SU-DHL-6 (cell line): ENCODE data around the gene RANBP1.

ENCODE experiments used
- CTCF ChIP-seq: fragments of 200-600 bp; sonication (generic); IDR thresholded peaks from one replicate; pipeline ENCODE4 v1.5.1; 2017; ENCODE audit warnings: antibody characterized with exemption, mild to moderate bottlenecking, low read length, moderate library complexity; ENCODE audit not compliant: insufficient read depth, poor library complexity, severe bottlenecking
- EZH2phosphoT487 ChIP-seq: fragments of 200-600 bp; sonication (generic), shearing (Covaris generic); conservative IDR thresholded peaks from 2 replicates; pipeline ENCODE4 v1.6.1; 2018; ENCODE audit warnings: mild to moderate bottlenecking, antibody characterized with exemption, low read length, moderate library complexity, mixed read lengths

GRCh38 chr22:20173772-20174171, 57.9 kb downstream of the RANBP1 start:
- TF ChIP-seq CTCF (no peak), EZH2phosphoT487 (no peak)
